Ovary (tissue), 9 donors: ENCODE results near the gene AIG1. TPM values are rescaled to one million over a fixed set of nuclear protein-coding genes. Genes with fewer than 3 reads are reported as not detected.

Source experiments
- DNase-seq, 5 donors: peaks; one replicate each; pipeline ENCODE4 v3.0.0-alpha.2; 2019 to 2020
- H3K27ac ChIP-seq, 2 donors: fragments of 200-600 bp; one replicate each; pipeline versions ENCODE4 v1.5.1 to v1.8.0; 2019 to 2022
- H3K27me3 ChIP-seq: fragments of 200-600 bp; one replicate; pipeline ENCODE4 v1.8.0; 2022
- H3K36me3 ChIP-seq: fragments of 200-600 bp; sonication (generic); one replicate; pipeline ENCODE4 v1.5.1; 2019
- H3K4me1 ChIP-seq: one replicate; pipeline ENCODE4 v1.8.1; 2013; ENCODE audit warnings: mild to moderate bottlenecking, moderate library complexity; ENCODE audit not compliant: insufficient read depth
- H3K4me3 ChIP-seq: fragments of 200-600 bp; sonication (generic); one replicate; pipeline ENCODE4 v1.5.1; 2017
- H3K9me3 ChIP-seq, 2 donors: fragments of 200-600 bp in 1 of 2; sonication (generic) in 1 of 2; one replicate each; pipeline versions ENCODE4 v1.5.1 to v1.8.1; 2013 to 2019; ENCODE audit warnings: mild to moderate bottlenecking in 1 of 2, moderate library complexity in 1 of 2
- CTCF ChIP-seq, 3 donors: fragments of 450-650 bp in 2 of 3; fragments of 200-600 bp in 1 of 3; IDR thresholded peaks; one replicate each; pipeline versions ENCODE4 v1.5.1 to v1.8.0; 2016 to 2022; ENCODE audit warnings: antibody characterized with exemption in 3 of 3, mild to moderate bottlenecking in 1 of 3
- EP300 ChIP-seq: sonication (generic); formaldehyde crosslinking; IDR thresholded peaks from one replicate; pipeline ENCODE4 v1.6.1; 2017; ENCODE audit warnings: antibody characterized with exemption
- POLR2A ChIP-seq: fragments of 450-650 bp; IDR thresholded peaks from one replicate; pipeline ENCODE4 v1.6.1; 2017; ENCODE audit warnings: antibody characterized with exemption, mild to moderate bottlenecking, moderate library complexity
- WGBS, 3 donors: extraction: QIAGEN DNeasy Blood & Tissue Kit in 1 of 3; methylation state at CpG; one replicate each; pipeline versions ENCODE4 v1.1.5 to v1.1.7; 2013 to 2017; 5-methylcytosine and 5-hydroxymethylcytosine counted together
- intact Hi-C, 4 donors: fragments of 100-400 bp; cut with DNase I; formaldehyde crosslinking; loops; one replicate each; pipeline versions ENCODE4 v1.11.0 to v1.15.1; 2022 to 2023
- polyA plus RNA-seq, 2 donors: library from polyadenylated mRNA; stranded (reverse); fragments of 200-250 nt in 1 of 2; fragments of 350-450 nt in 1 of 2; fragmentation: Illumina TruSeq in 1 of 2; extraction: RNeasy Lipid Tissue Mini Kit (QIAGEN cat#74804) in 1 of 2; gene quantifications; one replicate each; pipeline ENCODE4 v1.2.3, GENCODE V29; 2013 to 2014
- total RNA-seq, 7 donors: library from RNA; depleted of rRNA in 2 of 7; stranded (reverse); fragments of >200 nt in 2 of 7; fragmentation: NEBNext Ultra II Directional in 3 of 7; extraction: Animal tissue kit (Norgen Biotek cat#: 25700) in 3 of 7; gene quantifications; one replicate each; pipeline versions ENCODE4 v1.1.0 to v1.2.4, GENCODE V29; 2016 to 2023
- donor health status: DM: no; HTN: no; CAD: no; lungs with moderate emphysema.
- donor health status: DM: no; HTN: no; CAD: no.
- donor health status: Bipolar disorder and iron deficiency.
- donor health status: DM: yes; HTN: yes; CAD: no.
- donor health status: DM: no; HTN: no; CAD: no.
- donor health status: DM: yes; HTN: yes; CAD: no.

The AIG1 gene
- total and polyA plus RNA-seq, 9 donors = 27.8 to 91.0 (median 37.3) TPM

GRCh38 chr6:143068001-143068400 lies 7.3 kb downstream of the AIG1 start:
- TF ChIP-seq POLR2A (no peak), EP300 (no peak), CTCF (IDR thresholded peaks at IDR 0.05) (no peak)
- H3K36me3 ChIP-seq = no peaks in the 10 kb centered on the region
- H3K4me3 ChIP-seq = no peak overlapping the region
- WGBS, 3 donors = 69 to 87% (median 78%) methylated on average over 1 of the region's 1 CpG
- no peaks in the 10 kb centered on the region for H3K9me3 ChIP-seq
- H3K27ac ChIP-seq = no peak overlapping the region
- DNase-seq = no peak
- intact Hi-C loops = no loop called here
- no peaks in the 10 kb centered on the region for H3K4me1 ChIP-seq
- H3K27me3 ChIP-seq = no peaks in the 10 kb centered on the region

- H3K36me3 ChIP-seq = no peaks in the 10 kb centered on the region
- no peaks in the 10 kb centered on the region for H3K9me3 ChIP-seq
- WGBS, 3 donors = 84 to 87% (median 86%) methylated on average over 3 of the region's 3 CpGs
- DNase-seq = no peak
- no peak overlapping the region for H3K27ac ChIP-seq
- intact Hi-C loops = no loop called here
- H3K4me3 ChIP-seq = no peak overlapping the region
- TF ChIP-seq POLR2A = no peak
- no peak for TF ChIP-seq CTCF (IDR thresholded peaks at IDR 0.05)
- TF ChIP-seq EP300 = no peak
- H3K4me1 ChIP-seq = no peaks in the 10 kb centered on the region
- H3K27me3 ChIP-seq = no peaks in the 10 kb centered on the region
These were observed 13.4 kb downstream of the AIG1 start for GRCh38 chr6:143074101-143074500.

GRCh38 chr6:143074670-143075318 lies 14.1 kb downstream of the AIG1 start:
- TF ChIP-seq CTCF (IDR thresholded peaks at IDR 0.05) (no peak), POLR2A (no peak), EP300 (no peak)
- 95 to 98% (median 96%) methylated on average over 3 of the region's 3 CpGs for WGBS, 3 donors
- intact Hi-C loops = no loop called here

GRCh38 chr6:143078468-143079324 lies 18.0 kb downstream of the AIG1 start:
- Histone ChIP-seq H3K9me3 (no peaks in the 10 kb centered on the region), H3K4me3 (no peak overlapping the region), H3K27me3 (no peaks in the 10 kb centered on the region), H3K4me1 (no peaks in the 10 kb centered on the region), H3K36me3 (no peaks in the 10 kb centered on the region), H3K27ac (no peak overlapping the region)
- DNase-seq = no peak
- 79 to 87% (median 82%) methylated on average over 6 of the region's 6 CpGs for WGBS, 3 donors
- TF ChIP-seq CTCF (IDR thresholded peaks at IDR 0.05) (no peak), POLR2A (no peak), EP300 (no peak)
- intact Hi-C loops = no loop called here

More at GRCh38 chr6:143074670-143075318, 14.1 kb downstream of the AIG1 start:
- H3K4me1 ChIP-seq = no peaks in the 10 kb centered on the region
- no peaks in the 10 kb centered on the region for H3K36me3 ChIP-seq
- H3K27ac ChIP-seq = no peak overlapping the region
- H3K4me3 ChIP-seq = no peak overlapping the region
- no peak for DNase-seq
- H3K27me3 ChIP-seq = no peaks in the 10 kb centered on the region
- no peaks in the 10 kb centered on the region for H3K9me3 ChIP-seq
